Stimulated activated naive CD8-positive, alpha-beta T cell treated with anti-CD3 and anti-CD28 coated beads, Interleukin-15, Interleukin-2, amounts not matched to agents 100 ng/mL and 50 ng/mL, for 24 hours (primary cell): Measurements from ENCODE around the gene ZNF662.

ENCODE experiments used
- H3K27ac Mint-ChIP-seq: one replicate; pipeline ENCODE4 v1.8.0; 2021; ENCODE audit warnings: mild to moderate bottlenecking, mixed read lengths
- H3K27me3 Mint-ChIP-seq: one replicate; pipeline ENCODE4 v1.8.0; 2021; ENCODE audit warnings: mixed read lengths
- H3K36me3 Mint-ChIP-seq: one replicate; pipeline ENCODE4 v1.8.0; 2021; ENCODE audit warnings: low read depth, mixed read lengths
- H3K4me1 Mint-ChIP-seq: one replicate; pipeline ENCODE4 v1.8.0; 2021; ENCODE audit warnings: low read depth, mixed read lengths
- H3K4me3 Mint-ChIP-seq: one replicate; pipeline ENCODE4 v1.8.0; 2021; ENCODE audit warnings: mild to moderate bottlenecking, mixed read lengths
- H3K9me3 Mint-ChIP-seq: one replicate; pipeline ENCODE4 v1.8.0; 2021; ENCODE audit warnings: mixed read lengths

The ZNF662 gene

DNA sequence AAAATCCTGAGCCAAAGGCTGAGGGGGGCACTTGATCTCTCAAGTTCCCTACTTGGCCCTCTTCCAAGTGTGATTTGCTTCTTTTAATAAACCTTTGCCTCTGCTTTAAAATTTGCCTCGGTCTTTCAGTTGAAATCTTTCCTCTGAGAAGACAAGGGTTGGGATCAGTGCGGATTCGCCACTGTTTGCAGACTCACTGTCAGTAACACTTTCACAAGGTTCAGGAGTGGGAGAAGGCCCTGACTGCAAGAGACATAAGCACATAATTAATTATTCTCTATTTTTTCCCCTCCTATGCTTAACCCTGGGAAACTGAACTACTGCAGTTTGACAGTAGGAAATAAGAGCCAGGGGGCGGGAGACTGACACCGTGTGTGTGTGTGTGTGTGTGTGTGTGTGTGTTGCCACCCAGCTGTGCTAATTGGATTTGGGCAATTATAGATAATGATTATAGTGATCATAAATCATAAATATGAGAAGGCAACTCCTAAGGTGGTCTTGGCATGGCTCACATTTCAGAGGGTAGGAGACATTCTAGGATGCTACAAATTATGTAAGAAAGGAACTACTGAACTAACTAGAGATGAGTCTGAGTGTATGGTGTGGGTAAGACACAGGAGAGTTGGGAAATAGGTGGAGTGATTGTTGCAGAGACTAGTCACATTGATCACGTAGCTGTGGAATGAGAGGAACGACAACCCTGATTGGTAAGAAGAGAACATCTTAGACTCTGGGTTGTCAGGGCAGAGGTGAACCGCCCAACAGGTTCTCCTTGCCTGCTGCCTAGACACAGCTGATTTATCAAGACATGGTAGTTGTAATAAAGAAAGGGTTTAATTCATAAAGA lies 5.5 kb upstream of the ZNF662 start:
- Mint-ChIP-seq H3K27me3 (peaks cover 27% of the 10 kb centered on the region), H3K4me3 (no peak overlapping the region), H3K9me3 (peaks cover 19% of the 10 kb centered on the region), H3K4me1 (peaks cover 2% of the 10 kb centered on the region), H3K36me3 (no peaks in the 10 kb centered on the region), H3K27ac (no peak overlapping the region)

DNA sequence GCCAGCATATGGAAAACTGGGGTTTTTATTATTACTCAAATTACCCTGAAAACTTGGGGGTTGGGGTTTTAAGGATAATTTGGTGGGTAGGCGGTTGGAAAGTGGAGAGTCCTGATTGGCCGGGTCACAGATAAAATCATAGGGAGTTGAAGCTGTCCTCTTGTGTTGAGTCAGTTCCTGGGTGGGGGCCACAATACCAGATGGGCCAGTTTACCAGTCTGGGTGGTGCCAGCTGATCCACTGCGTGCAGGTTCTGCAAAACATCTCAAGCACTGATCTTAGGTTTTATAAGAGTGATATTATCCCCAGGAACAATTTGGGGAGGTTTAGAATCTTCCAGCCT lies 4.9 kb upstream of the ZNF662 start:
- H3K4me3 Mint-ChIP-seq = no peak overlapping the region
- peaks cover 31% of the 10 kb centered on the region for H3K27me3 Mint-ChIP-seq
- peaks cover 20% of the 10 kb centered on the region for H3K9me3 Mint-ChIP-seq
- H3K27ac Mint-ChIP-seq = no peak overlapping the region
- no peaks in the 10 kb centered on the region for H3K36me3 Mint-ChIP-seq
- H3K4me1 Mint-ChIP-seq = peaks cover 6% of the 10 kb centered on the region

DNA sequence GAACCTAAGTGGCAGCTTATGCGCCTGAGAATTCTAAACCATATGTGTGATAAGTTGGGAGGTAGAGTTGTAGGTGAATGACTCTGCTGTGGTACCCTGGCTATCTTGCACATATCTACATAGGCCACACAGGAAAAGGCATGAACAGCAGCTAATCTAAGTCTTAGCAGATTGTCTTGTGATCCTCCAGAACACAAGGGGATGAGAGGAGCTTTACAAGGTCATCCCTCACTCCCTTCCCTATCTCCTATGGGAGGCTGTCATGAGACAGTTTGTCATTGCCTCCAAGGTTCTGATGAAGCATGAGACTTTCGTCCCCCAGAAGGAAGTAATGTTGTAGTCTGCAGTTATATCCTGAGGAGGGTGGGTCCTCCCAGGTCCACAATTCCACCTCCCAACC lies 3.7 kb upstream of the ZNF662 start:
- Mint-ChIP-seq H3K36me3 (no peaks in the 10 kb centered on the region), H3K27me3 (peaks cover 40% of the 10 kb centered on the region), H3K27ac (no peak overlapping the region), H3K4me1 (peaks cover 11% of the 10 kb centered on the region), H3K4me3 (no peak overlapping the region), H3K9me3 (peaks cover 20% of the 10 kb centered on the region)

DNA sequence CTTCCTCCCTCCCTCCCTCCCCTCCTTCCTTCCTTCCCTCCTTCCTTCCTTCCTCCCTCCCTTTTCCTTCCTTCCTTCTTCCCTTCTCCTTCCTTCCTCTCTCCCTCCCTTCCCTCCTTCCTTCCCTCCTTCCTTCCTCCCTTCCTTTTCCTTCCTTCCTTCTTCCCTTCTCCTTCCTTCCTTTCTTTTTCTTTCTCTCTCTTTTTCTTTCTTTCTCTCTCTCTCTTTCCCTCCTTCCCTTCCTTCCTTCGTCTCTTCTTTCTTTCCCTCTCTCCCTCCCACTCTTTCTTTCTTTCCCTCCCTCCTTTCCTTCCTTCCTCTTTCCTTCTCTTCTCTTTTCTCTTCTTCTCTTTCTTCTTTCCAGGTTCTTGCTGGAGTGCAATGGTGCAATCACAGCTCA lies 1.9 kb upstream of the ZNF662 start:
- peaks cover 42% of the 10 kb centered on the region for H3K27me3 Mint-ChIP-seq
- peaks cover 20% of the 10 kb centered on the region for H3K9me3 Mint-ChIP-seq
- no peaks in the 10 kb centered on the region for H3K36me3 Mint-ChIP-seq
- H3K4me1 Mint-ChIP-seq = peaks cover 11% of the 10 kb centered on the region
- H3K27ac Mint-ChIP-seq = no peak overlapping the region
- H3K4me3 Mint-ChIP-seq = no peak overlapping the region

DNA sequence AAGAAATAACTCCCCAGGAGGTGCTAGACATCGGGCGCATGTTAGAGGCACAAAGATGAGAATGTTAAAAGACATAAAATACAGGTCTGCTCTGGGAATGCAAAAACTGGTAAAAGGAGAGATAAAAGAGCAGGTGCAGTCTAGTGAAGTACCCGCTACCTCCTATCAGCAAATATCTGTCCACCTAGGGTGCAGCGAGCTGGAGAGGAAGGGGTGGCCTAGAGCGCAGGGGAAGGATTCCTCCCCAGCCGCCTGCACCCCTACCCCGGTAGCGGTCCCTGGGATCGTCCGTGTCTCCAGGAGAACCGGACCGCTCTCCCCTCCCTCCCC lies 237 bp upstream of the ZNF662 start:
- peaks cover 11% of the 10 kb centered on the region for H3K4me1 Mint-ChIP-seq
- H3K9me3 Mint-ChIP-seq = peaks cover 23% of the 10 kb centered on the region
- peaks cover 9% of the 10 kb centered on the region for H3K36me3 Mint-ChIP-seq
- peaks cover 42% of the 10 kb centered on the region for H3K27me3 Mint-ChIP-seq
- H3K4me3 Mint-ChIP-seq = peak overlapping the region; percentile 65
- H3K27ac Mint-ChIP-seq = peak overlapping the region; percentile 9

DNA sequence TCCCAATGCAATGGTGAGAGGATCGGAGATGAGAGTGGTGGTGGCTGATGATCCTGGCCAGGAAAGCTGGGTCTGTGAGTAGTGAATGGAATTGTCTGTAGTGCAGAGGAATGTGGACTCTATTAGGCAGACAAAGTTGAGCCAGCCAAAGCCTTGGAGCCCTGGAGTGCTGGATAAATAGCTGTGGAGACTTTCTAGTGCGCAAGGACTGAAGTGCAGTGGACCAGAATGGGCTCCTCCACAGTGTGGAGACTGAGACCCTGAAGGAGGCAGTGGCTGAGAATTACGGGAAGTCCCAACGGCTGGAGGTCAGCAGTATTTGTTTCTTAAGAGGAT lies 874 bp downstream of the ZNF662 start:
- Mint-ChIP-seq H3K27me3 (peaks cover 42% of the 10 kb centered on the region), H3K9me3 (peaks cover 23% of the 10 kb centered on the region), H3K4me1 (peaks cover 11% of the 10 kb centered on the region), H3K36me3 (peaks cover 12% of the 10 kb centered on the region), H3K4me3 (peak overlapping the region; percentile 17), H3K27ac (peak overlapping the region; percentile 23)

DNA sequence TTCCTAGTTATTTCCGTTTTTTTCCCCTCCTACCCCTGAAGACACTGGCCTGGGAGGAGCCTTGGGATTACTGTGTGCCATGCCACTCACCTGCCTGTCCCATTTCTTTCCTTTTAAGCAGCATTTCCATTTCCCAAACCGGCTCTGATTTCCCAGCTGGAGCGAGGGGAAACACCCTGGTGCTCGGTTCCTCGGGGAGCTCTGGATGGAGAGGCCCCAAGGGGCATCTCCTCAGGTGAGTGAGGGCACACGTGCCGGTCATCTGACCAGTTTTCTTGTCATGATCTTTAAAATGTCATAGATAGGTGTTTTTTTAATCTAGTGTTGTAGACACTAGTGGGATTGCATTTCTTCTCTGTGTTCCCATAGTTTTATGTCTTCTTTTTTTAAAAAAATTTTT lies 2.7 kb downstream of the ZNF662 start:
- Mint-ChIP-seq H3K4me3 (no peak overlapping the region), H3K4me1 (peaks cover 11% of the 10 kb centered on the region), H3K27me3 (peaks cover 32% of the 10 kb centered on the region), H3K36me3 (peaks cover 21% of the 10 kb centered on the region), H3K9me3 (peaks cover 26% of the 10 kb centered on the region), H3K27ac (no peak overlapping the region)

DNA sequence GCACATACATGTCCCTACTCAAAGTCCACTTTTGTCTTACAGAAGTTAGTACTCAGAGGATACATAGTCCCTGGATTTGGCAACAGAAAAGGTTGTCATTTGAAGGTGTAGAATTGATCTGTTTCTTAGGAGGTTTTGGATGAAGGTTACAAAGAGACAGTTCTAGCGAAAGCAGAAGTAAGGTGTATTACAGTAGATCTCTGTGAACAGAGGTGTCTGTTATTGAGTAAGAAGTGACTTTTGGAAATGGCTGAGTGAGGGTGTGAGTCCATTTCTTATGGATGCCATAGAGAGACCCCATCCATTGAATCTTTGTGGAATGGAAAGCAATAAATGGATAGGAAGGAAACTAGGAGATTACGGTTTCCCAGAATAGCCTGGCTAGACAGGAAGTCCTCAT lies 5.6 kb downstream of the ZNF662 start:
- H3K27me3 Mint-ChIP-seq = peaks cover 9% of the 10 kb centered on the region

DNA sequence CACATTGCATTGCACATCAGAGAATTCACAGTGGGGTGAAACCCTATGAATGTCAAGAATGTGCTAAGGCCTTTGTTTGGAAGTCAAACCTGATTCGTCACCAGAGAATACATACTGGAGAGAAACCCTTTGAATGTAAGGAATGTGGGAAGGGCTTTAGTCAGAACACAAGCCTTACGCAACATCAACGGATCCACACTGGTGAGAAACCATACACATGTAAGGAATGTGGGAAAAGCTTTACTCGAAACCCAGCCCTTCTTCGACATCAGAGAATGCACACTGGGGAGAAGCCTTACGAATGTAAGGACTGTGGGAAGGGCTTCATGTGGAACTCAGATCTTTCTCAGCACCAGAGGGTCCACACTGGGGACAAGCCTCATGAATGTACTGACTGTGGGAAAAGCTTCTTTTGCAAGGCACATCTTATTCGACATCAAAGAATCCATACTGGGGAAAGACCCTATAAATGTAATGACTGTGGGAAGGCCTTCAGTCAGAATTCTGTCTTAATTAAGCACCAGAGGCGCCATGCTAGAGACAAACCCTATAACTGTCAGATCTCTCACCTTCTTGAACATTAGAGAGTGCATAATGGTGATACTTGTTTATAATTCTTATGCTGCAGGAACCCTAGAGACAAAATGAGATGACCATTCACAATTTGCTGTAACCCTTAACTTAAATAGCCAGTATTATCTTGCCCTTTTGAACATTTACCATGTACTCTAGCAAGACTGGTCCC lies 9.0 kb downstream of the ZNF662 start:
- H3K4me3 Mint-ChIP-seq = no peak overlapping the region
- peaks cover 52% of the 10 kb centered on the region for H3K9me3 Mint-ChIP-seq
- peaks cover 47% of the 10 kb centered on the region for H3K36me3 Mint-ChIP-seq
- H3K4me1 Mint-ChIP-seq = no peaks in the 10 kb centered on the region
- H3K27ac Mint-ChIP-seq = no peak overlapping the region
- no peaks in the 10 kb centered on the region for H3K27me3 Mint-ChIP-seq

More for the DNA sequence above, 5.6 kb downstream of the ZNF662 start:
- Mint-ChIP-seq H3K4me1 (peaks cover 3% of the 10 kb centered on the region), H3K9me3 (peaks cover 37% of the 10 kb centered on the region), H3K4me3 (no peak overlapping the region), H3K36me3 (peaks cover 42% of the 10 kb centered on the region), H3K27ac (no peak overlapping the region)

DNA sequence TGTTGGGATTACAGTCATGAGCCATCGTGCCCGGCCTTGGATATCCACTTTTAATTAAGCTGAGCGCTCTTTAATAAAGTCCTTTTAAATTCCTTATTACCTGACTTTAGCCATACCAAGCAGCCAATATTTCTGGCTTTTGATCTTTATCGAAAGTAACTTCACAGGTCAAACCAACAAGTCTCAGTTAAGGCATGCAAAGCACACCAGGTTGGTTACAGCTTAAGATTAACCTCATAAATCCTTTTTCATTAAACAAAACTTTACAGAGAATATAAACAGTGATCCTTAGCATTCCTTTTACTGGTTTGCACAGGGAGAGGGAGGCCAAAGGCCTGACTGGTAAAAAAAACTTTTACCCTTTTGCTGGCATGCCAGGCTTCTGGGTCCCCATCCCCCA lies 17.7 kb downstream of the ZNF662 start:
- Mint-ChIP-seq H3K4me3 (no peak overlapping the region), H3K4me1 (peaks cover 10% of the 10 kb centered on the region), H3K36me3 (peaks cover 4% of the 10 kb centered on the region), H3K9me3 (peaks cover 17% of the 10 kb centered on the region), H3K27ac (no peak overlapping the region), H3K27me3 (no peaks in the 10 kb centered on the region)

DNA sequence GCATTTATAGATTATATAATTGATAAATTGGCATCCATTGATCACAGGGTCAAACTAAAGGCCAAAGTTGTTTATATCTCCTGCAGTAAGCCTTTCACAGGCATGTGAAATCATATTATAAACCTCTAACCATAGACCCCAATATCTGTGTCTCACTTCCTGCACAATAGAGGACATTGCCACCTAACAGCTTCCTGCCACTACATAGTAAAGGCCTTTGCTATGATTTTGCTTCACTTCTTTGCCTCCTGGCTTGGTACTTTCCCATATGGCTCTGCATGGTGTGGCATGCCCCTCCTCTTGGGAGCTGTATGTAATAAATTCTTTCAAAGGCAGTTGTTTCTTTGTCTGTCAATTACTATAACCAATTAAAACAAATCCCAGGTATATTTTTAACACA lies 20.4 kb downstream of the ZNF662 start:
- Mint-ChIP-seq H3K4me3 (no peak overlapping the region), H3K4me1 (peaks cover 10% of the 10 kb centered on the region), H3K36me3 (peaks cover 4% of the 10 kb centered on the region), H3K27me3 (no peaks in the 10 kb centered on the region), H3K9me3 (peaks cover 13% of the 10 kb centered on the region), H3K27ac (no peak overlapping the region)

DNA sequence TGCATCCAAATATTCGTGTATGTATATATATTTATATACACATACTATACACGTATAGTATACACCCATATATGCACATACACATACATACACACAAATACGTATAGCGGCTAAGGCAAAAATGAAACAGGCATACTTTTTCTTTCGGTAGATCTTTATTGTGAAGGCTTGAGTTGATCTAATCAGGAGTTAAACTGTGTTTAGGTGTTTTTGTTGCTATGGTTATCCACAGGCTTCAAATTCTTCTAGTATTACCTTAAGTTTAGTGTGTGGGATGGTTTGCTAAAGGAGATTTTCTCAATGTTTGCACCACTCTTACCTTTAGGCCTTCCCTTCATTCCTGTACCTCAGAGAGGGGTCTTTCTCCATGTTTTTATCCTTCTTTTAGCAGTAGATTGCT lies 28.2 kb downstream of the ZNF662 start:
- Mint-ChIP-seq H3K4me3 (no peak overlapping the region), H3K9me3 (no peaks in the 10 kb centered on the region), H3K27me3 (no peaks in the 10 kb centered on the region), H3K36me3 (no peaks in the 10 kb centered on the region), H3K4me1 (peaks cover 18% of the 10 kb centered on the region), H3K27ac (no peak overlapping the region)

DNA sequence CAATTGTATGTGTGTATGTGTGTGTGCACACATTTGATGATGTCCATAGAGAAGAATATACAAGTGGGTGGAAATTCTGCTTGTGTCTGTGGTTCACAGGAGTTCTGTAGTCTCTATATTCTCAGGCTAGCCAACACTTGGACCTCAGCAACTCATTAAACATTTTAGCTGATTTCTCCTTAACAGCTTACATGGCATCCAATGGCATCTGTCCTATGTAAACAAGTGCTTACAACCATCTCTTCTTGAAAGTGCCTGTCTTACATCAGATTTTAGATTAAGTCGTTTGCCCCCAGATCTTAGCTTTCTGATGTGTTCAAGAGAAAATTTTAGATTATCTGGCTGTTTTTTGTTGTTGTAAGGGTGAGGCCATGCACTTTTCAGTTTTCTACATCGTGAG lies 29.0 kb downstream of the ZNF662 start:
- Mint-ChIP-seq H3K4me3 (no peak overlapping the region), H3K27me3 (no peaks in the 10 kb centered on the region), H3K9me3 (no peaks in the 10 kb centered on the region), H3K4me1 (peaks cover 18% of the 10 kb centered on the region), H3K27ac (no peak overlapping the region), H3K36me3 (no peaks in the 10 kb centered on the region)

DNA sequence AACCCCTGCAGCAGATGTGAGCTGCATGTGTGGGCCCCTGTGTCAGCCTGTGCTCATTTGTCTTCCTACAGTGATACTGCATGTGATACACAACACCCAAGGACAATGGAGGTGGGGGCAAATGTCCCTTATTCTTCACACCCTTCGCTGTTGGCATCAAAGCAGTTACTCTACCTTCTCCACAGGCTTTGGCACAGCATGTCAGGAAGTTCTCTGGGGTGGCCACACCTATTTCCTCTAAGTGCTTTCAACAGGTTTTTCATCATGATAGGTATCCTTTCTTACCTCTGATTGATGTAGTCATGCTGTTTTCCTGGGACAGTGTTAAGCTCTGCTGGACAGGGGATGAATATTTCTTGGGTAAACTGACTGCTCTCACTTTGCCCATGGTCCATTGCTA lies 29.5 kb downstream of the ZNF662 start:
- H3K9me3 Mint-ChIP-seq = no peaks in the 10 kb centered on the region
- no peaks in the 10 kb centered on the region for H3K36me3 Mint-ChIP-seq
- no peak overlapping the region for H3K27ac Mint-ChIP-seq
- no peak overlapping the region for H3K4me3 Mint-ChIP-seq
- H3K4me1 Mint-ChIP-seq = peaks cover 18% of the 10 kb centered on the region
- no peaks in the 10 kb centered on the region for H3K27me3 Mint-ChIP-seq

DNA sequence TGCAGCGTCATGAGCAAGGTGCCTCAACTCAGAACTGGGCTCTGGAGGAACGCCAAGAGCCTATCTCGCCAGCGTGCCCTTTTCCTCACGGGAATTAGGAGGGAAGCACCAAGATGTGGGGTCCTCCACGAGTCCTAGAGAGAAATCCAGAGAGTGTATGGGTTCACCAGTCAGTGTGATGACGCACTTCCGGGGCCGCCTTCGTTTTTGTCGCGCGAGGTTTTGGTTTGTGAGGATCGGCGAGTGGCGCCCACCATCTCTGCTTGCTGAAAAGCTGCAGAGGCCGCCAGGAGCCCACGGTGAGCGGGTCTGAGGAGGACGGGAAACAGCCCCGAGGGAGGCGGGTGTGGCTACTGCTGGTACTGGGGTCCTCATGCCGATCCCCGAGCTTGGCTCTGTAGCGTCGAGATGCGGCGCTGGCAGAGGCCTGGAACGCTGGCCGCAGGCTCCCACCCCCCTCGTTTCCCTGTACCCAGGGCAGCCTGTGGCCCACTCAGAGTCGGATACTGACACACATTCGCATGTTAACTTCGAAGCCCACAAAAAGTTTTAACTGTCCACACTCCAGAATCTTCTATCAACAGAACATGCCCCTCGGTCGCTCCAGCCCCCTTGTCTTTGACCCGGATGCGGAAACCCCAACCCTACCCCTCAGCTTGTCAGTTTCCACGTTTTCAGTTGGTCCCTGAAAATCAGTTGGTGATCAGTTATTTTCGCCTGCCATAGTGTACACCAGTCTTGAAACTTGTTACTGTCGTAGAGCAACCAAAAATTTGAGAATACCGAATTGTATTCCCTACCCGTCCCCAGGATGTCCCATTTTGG lies 30.4 kb downstream of the ZNF662 start:
- Mint-ChIP-seq H3K27me3 (no peaks in the 10 kb centered on the region), H3K27ac (no peak overlapping the region), H3K9me3 (no peaks in the 10 kb centered on the region), H3K4me1 (peaks cover 18% of the 10 kb centered on the region), H3K4me3 (no peak overlapping the region), H3K36me3 (no peaks in the 10 kb centered on the region)
